Astrocyte (in vitro differentiated cells and primary cell): ENCODE results near the gene ANKS3.

Source experiments
- CTCF ChIP-seq: IDR thresholded peaks from 2 replicates; pipeline ENCODE4 v1.5.1; 2011; ENCODE audit warnings: low read depth, mild to moderate bottlenecking, inconsistent platforms, low read length, moderate library complexity; ENCODE audit not compliant: insufficient read depth
- EZH2 ChIP-seq: IDR thresholded peaks from 2 replicates; pipeline ENCODE4 v1.6.1; 2012; ENCODE audit warnings: mild to moderate bottlenecking, low read length, inconsistent platforms; ENCODE audit not compliant: insufficient read depth

- TF ChIP-seq CTCF (no peak), EZH2 (no peak)
Observed at GRCh38 chr16:4695473-4696171, 38.4 kb downstream of the ANKS3 start.
